Fibroblast of skin of right biceps (primary cell): ENCODE results near the gene CARHSP1.

Source experiments
- DNase-seq: peaks from one replicate; pipeline ENCODE4 v3.0.0-alpha.2; 2013

CARHSP1 gene

DNA sequence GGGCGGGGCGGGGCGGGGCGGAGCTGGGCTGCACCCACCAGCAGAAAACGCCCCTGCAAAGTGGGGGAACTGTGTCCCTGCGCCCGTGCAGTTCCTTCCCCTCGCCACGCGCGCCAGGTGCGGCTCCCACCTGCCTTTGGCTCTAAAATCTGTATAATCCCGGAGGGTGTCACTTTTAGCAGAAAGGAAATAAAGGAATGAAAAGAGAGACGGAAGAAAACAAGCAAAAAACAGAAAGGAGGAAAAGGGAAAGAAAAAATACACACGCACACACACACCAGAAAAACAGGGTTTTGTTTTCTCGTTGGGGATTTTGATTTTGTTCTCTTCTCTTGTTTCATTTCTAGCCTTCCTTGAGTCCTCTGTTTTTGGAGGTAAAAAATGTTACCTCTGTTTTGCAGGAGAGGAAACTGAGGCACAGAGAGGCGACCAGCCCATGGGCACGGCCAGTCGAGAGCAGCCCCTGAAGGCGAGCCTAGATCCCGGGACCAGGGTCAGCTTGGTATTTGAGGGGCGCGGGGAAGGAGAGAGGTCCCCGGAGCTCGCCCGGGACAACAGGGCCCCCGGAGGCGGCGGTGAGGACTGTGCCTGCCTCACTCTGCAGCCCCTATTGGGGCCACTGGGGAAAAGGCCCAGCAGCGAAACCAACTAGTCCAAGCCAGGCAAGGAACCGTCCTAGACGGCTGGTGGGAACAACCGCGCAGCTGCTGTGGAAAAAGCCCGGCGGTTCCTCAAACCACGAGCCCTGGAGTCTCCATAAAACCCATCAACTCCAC is 594 bp upstream of the CARHSP1 start:
- DNase-seq: no peak

DNA sequence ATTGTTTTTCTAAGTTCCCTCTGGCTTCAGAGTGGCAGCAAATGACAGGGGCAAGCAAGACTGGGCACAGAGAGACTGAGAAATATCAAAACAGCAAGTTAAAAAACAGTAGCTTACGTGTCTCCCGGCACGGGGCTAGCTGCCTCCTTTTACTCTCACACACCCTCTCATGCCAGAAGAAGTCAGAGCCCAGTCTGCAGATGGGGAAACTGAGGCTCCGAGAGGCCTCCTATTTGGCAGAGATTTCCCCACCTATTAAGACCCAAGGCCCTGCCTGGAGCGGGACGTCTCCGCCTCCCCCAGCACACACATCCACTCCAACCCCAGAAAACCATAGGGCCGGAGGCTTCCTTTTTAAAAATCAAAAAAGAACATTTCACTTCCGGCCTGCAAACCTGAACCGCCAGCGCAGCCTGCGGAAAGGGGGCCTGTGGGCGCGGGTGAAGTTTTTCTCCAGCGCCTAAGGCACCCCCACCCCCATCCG is 832 bp downstream of the CARHSP1 start:
- DNase-seq: no peak

DNA sequence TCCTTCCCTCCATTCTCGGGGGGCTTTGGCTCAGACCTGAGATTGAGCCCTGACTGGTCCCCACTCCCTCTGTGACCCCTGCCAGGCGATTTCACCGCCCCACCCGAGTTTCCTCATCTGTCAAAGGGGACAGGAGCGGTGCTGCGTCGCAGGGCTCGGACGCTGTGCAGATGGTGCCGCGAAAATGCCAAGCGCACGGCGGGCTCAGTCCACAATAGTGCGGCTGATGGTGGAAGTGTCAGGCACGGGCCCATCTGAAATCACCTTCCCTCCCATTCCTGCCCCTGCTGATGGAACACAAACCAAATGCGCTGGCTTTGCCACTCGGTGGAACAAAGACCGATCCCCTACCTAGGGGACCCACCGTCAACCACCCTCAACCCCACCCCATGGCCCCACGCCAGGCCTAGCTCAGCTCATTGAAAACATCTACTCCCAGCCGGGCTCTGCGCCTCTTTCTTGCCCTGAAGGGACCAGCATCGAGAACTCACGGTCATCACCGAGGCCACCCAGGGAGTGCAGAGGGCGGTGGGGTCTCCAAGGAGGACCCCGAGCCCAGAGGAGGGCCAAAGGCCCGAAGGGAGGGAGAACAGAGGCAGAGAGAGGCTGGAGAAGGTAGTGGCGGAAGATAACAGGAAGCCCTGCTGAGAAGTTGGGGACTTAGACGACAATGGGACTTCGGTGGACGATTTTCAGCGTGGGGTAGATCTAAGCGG is 1.4 kb downstream of the CARHSP1 start:
- DNase-seq: no peak

DNA sequence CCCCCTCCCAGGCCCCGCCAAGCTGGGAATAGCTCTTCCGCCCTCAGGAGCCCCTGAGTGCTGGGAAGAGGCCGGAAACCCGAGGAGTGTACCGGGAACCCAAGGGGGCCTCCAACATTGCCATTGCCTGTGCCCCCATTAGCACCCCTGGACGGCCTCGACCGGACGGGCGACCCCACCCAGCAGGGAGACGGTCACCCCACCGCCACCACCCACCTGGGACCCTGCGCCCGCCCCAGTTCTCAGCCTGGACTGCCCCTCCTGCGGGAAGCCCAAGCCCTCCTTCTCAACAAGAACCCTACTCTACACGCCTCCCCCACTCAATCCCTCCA is 2.0 kb downstream of the CARHSP1 start:
- DNase-seq: no peak

DNA sequence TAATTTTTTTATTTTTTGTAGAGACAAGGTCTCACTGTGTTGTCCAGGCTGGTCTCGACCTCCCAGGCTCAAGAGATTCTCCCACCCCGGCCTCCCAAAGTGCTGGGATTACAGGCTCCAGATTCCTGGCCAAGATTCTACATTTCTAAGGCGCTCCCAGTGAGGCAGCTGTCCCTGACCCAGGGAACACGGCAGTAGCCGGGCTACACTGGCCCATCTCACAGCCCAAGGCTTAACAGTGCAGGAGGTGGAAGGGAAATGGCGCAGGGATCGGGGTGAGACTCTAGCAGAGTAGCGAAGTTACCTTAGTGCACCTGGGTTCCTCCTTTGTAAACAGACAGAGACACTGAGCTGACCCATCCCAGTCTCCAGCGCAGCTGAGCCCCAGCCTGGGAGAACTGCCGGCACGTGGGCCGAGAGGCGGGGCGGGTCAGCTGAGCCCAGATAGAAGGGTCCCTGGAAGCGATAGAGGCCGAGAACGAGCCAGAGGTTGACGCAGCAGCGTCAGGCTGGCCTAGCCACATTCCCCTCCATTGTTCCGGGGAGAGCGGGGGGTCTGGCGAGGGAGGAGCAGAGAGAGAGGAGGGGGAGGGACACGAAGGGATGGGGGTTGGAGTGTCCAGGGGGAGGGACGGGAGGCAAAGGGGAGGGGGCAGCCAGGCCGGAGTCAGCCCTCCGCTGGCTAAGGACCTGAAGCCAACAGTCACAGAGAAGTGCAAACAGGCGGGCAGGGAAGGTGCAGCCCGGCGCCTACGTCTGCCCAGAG is 2.5 kb downstream of the CARHSP1 start:
- peak; percentile 50 for DNase-seq

DNA sequence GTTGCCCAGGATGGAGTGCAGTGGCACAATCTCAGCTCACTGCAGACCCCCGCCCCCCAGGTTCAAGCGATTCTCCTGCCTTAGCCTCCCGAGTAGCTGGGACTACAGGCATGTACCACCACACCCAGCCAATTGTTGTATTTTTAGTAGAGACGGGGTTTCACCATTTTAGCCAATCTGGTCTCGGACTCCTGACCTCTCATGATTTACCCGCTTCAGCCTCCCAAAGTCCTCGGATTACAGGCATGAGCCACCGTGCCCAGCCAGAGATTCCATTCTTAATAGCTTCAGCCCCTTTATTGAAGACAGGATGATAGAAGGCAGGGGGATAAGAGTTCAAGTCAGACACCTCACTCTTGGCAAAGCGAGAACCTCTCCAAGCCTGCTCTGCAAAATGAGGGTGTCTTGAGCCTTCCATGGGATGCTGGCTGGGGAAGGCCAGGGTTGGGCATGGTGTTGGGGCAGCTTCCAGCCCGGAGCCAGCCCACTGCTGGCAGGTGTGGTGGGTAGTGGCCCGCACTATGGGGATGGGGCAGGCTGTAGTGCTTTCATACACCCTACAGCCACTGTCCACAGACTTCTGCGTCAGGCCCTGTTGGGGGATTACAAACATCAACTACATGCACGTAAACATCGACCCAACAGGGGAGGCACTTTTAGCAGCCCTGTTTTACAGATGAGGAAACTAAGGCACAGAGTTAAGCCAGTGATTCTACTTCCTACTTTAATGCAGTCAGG is 3.5 kb downstream of the CARHSP1 start:
- DNase-seq: no peak

DNA sequence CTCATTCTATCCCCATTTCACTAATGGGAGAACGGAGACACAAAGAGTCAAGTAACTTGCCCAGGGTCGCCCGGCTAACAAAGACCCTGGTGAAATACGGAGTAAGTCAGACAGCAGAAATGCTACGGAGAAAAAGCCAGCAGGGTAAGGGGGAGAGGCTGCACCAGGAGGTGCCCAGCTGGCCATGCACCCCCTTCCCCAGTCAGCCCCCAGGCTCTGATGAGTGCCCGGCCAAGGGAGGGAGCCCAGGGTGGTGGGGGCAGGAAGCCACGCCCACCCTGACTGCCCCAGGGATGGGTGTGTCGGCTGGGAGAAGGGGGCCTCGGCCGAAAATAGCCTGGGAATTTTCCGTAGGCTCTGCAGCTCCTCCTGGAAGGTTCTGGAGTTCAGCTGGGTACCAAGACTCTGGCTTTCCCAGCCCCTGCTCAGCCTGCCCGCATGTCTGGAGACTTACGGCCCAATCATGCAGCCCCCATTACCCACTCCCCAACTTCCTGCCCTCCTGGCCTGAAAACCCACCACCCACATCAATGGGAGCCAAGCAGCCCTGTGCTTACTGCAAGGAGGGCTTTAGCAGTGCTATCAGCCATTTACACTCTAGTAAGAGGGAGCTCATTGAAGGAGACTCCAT is 4.2 kb downstream of the CARHSP1 start:
- DNase-seq: no peak

DNA sequence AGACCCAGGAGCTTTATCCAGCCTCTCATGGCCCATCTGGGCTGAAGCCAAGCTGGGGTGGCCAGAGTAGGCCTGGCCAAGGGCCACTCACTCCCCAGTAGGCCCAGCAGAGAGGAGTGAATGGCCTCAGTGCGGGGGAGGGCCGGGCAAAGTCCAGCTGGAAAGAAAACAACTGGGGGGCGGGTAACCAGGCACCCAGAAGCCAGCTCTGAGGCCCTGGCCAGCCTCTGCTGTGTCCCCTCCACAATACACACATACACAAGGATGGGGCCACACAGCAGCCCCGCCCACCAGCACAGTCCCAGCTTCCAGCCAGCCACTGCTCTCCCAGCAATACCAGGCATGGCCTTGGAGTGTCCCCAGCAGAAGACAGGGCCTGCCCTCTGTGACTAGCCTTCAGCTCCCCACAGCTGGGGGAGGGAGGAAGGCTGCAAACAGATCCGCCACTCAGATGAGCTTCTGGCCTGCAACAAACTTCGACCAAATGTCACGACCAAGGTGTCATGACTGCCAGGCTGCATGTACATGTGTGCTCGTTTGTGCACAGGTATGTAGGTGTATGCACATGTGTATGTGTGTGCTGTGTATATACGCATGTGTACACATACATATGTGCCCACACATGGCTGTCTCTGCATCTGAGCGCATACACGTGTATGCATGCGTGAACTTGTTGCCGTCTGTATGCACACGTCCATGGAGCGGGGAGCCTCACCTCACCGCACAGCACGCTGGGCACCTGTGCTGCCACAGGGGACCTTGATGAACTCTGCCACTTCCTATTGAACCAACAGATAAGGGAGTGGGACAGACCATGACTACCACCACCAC is 5.0 kb downstream of the CARHSP1 start:
- no peak for DNase-seq

DNA sequence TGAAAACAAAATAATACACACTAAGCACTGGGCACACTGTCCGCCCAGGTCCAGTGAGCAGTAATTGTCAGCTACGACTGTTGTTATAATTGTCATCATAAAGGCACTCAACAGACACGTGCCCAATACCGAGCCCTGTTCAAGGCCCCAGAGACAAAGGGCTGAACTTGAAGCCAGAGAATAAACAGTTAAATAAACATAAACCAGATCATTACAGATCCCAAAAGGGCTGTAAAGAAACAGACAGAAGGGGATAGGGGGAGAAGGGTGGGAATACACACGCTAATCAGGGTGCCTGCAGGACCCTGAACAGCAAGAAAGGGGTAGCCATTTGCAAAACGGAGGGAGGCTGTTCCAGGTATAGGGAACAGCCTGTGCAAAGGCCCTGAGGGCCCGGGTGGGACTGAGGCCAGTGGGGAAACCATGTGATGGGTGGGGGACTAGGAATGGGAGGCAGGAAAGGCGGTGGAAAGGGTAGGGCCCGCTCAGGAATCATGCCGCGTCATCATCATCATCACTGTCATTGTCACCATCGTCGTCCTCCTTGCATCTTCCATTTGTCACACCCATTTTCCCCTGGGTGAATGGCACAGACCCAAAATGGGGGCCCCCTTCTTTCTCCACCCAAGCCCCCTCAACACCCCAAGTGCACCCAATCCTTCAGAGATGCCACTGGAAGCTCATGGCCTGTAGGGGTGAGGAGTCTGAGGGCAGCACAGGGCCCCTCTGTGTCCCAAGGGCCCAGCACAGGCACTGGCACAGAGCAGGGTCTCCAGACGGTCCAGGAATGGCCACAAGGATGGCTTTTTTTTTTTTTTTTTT is 6.3 kb downstream of the CARHSP1 start:
- no peak for DNase-seq

DNA sequence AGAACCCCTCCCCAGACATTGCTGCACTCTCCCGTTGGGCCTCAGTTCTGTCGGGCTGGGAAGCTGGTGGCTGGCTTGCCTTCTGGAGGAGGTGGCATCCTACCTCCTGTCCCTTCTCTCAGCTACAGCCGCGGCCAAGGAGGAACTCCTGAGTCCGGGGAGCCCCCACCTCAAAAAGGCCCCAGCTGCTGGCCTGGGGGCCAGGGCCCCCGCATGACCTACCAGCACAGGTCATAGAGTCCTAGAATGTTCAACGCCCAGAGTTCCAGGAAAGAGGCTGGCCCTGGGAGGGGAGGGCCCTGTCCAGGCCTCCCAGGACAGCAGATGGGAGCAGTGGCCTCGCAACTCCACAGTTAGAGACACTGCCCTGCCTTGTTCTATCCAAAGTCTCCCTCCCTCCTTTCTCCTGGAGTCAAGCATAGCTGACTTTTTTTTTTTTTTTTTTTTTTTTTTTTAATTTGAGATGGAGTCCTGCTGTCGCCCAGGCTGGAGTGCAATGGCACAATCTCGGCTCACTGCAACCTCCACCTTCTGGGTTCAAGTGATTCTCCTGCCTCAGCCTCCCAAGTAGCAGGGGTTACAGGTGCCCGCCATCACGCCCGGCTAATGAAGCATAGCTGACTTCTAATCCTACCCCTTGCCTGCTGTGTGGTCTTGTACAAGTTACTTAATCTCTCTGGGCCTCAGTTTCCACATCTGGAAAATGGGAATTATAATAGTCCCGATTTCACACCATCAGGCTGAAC is 7.1 kb downstream of the CARHSP1 start:
- DNase-seq: no peak

DNA sequence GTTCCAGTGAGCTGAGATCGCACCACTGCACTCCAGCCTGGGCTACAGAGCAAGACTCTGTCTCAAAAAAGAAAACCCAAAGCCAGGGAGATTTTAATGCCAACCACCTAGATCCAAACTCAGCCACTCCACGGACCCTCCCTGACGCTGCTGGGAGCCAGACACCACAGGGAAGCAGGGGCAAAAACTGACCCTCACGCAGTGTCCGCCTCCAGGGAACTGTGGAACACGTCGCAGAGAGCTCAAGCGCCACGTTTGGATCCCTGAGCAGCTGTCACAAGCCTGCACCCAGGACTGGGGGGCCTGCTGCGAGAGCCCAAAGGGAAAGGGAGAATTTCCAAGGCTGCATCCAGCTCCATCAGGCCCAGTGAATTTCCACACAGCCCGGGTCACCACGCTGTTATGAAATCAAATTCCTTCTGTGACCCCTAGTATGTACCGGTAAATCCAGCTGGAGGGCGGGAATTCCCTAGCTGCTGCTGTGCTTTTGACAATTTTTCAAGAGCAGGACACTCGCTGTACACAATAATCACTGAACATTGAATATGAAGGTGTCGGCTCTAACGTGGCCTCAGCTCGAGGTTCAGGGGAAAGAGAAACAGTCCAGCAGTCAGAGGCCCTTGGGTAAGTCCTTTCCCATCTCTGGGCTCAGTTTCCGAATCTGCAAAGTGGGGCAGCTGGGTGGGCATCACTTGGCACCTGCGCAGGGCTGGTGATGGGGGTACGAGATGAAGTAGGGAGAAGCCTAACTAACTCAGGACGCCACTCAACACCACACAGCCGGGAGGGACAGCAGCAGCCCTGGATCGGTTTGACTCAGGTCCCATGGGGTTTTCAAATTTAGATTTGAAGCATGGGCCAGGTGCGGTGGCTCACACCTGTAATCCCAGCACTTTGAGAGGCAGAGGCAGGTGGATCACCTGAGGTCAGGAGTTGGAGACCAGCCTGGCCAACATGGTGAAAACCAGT is 8.6 kb downstream of the CARHSP1 start:
- no peak for DNase-seq

DNA sequence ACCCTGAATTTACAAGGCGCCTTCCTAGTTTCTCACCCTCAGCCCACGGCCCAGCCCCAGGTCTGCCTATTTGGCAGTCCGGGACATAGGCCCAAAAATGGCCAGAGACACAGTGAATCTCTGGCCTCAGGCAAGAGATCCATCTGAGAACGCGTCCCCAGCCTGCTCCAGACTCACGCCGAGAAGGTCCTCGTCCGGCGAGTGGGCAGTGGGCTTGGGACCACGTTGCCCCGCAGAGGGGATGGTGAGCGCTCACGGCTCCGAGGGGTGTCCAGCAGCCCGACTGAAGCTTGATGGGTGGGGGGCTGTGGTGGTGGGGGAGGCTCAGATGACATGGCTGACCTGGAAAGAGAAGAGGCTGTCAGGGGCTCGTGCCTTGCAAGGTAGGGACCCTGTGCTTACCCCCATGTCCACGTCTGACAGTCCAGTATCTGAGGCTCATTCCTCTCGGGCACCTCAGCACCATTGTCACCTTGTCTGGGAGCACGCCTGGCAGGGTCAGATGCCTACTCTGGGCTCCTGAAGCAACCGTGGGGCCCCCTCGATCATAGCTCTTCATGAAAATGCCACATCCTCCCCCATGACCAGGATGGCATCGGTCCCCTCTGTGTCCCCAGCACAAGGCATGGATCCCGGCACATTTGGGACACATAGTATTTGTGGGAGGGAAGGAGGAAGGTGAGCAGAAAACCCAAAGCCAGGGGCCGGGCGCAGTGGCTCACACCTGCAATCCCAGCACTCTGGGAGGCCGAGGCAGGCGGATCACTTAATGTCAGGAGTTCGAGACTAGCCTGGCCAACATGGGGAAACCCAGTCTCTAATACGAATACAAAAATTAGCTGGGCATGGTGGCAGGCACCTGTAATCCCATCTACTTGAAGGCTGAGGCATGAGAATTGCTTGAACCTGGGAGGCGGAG is 9.6 kb downstream of the CARHSP1 start:
- DNase-seq: no peak

DNA sequence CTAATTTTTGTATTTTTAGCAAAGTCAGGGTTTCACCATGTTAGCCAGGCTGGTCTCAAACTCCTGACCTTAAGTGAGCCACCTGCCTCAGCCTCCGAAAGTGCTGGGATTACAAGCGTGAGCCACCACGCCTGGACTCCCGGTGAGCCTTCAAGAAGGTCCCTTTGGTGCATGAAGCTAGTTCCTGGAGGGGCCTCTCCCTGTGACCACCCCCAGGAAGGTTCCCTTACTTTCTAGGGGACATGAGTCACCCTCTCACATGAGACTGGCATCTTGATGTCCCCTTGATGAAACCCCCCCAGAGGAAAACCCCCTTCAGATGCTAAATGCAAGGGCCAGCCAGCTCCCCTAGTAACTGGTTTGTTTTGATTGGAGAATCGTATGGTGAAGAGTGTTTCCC is 12.8 kb downstream of the CARHSP1 start:
- DNase-seq: no peak

DNA sequence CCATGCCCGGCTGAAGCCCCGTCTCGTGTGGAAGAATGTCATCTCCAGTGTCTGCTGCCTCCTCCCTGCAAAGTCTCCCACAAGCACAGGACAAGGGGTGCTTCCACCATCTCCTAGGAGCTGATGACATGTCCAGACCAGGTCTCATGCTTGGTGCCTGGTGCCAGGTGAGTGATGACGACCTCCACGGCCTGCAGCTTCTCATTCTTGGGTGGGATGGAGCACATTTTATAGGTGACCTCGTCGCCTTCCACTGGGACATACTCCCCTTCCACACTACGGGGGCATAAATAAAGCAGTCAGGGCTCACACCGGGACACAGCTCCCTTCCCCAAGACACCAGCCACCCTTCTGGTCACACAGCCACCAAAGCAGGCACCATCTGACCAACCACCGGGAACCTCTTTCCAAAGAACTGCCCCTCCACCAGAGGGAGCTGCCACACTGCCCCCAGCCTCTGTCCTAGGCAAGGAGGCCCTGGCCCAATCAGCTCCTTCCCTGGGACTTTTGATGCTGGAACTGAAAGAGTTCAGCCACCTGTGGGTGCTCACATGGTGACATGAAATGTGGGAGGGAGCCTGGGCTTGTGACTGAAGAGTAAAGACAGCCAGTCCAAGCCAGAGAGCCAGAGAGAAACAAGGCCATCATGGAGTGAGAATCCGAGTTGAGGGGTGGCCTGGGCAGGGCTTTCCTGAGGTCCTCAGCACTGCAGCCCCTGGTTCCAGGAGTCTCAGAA is 13.6 kb downstream of the CARHSP1 start:
- no peak for DNase-seq

DNA sequence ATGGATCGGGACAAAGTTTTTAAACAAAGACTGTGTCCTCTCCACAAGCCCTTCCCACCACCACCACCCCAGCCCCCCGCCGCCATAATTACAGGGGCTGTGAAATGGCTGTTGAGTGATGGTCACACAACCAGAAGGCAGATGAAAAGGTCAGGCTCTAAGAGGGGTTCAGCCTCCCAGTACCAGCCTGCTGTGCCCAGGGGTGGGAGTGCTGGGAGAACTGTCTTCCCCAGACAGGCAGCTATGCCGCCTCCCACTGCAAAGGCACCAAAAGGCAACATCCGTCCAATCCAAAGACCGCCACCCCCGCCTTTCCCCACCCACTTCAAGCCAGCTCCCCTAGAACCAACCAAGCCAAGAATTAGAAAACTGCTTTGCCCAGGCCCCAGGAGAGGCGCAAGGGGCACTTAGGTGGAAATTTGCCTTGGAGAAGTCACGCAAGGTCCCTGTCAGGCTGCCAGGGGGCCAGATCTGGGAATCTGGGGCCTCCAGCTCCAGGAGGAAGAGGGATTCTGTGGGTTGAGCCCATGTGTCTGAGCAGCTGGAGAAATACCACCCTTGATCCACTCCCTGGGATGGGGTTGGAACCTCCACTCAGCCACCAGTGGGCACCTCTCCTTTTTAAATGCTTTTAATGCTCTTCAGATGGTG is 14.4 kb downstream of the CARHSP1 start:
- DNase-seq: no peak

DNA sequence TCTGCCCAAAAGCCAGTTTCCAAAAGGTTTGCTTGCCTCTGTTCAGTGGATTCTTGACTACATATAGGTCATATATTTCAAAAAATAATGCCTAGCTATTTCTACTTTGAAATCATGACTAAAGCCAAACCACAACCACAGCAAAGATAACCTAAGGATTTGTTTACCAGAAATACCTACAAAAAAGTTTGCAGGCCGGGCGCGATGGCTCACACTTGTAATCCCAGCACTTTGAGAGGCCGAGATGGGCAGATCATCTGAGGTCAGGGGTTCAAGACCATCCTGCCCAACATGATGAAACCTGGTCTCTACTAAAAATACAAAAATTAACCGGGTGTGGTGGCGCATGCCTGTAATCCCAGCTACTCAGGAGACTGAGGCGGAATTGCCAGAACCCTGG is 15.2 kb downstream of the CARHSP1 start:
- DNase-seq: no peak
